Measurements from ENCODE around the gene EPB41L1.

Gene EPB41L1

GRCh38 chr20:36184816-36185776 lies 30.6 kb downstream of the EPB41L1 start:
- Histone ChIP-seq H3K4me2 (ENCODE audit: low read length) (no peak overlapping the region), H3K4me1 (ENCODE audit: low read length) (no peaks in the 10 kb centered on the region), H3K36me3 (replicated peaks; ENCODE audit: low read depth, low read length) (no peaks in the 10 kb centered on the region), H2AFZ (ENCODE audit: low read depth, low read length) (no peak overlapping the region), H3K9me3 (ENCODE audit: insufficient read depth, low read length) (no peaks in the 10 kb centered on the region), H3K9ac (ENCODE audit: low read length) (no peak overlapping the region), H3K27ac (ENCODE audit: low read length) (no peak overlapping the region), H3K27me3 (ENCODE audit: low read depth, low read length) (no peaks in the 10 kb centered on the region), H4K20me1 (ENCODE audit: insufficient read depth, low read length) (no peaks in the 10 kb centered on the region), H3K4me3 (ENCODE audit: low read length) (no peak overlapping the region), H3K79me2 (ENCODE audit: low read length) (no peaks in the 10 kb centered on the region)
- TF ChIP-seq CTCF (IDR thresholded peaks at IDR 0.05; ENCODE audit: low read depth, low read length) (no peak), EZH2phosphoT487 (IDR thresholded peaks at IDR 0.05; ENCODE audit: low read depth) (no peak)

DNA sequence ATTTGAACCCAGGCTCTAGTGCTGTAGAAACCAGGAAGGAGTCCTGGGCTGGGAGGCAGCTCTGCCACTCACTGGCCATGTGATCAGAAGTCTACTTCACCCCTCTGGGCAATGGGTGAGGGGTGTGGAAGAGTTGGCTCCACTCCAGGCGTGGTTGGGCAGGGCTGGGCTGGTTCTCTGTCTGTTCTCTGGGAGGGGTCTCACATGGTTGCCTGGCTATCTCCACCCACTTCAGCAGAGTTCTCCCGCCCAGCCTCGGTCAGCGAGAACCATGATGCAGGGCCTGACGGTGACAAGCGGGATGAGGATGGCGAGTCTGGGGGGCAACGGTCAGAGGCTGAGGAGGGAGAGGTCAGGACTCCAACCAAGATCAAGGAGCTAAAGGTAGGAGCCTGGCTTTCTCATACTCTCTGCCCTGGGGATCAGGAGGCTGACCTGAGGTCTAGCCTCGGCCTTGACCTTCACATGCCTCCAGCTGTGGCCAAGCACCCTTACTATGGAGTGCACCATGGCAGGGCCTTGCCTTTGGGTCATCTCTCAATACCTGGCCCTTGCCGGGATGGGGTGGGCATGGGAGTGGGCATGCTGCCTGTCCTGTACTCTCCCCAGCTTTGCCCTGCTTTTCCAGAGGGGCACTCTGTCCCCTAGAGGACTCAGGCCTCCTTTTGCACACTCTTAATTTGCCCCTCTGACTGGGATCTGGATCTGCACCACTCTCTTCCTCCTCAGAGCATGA lies 39.6 kb downstream of the EPB41L1 start:
- Histone ChIP-seq H3K79me2 (ENCODE audit: low read length) (no peaks in the 10 kb centered on the region), H3K4me1 (ENCODE audit: low read length) (0 out of 2 replicates have a peak, but pooled peaks cover 2% of the 10 kb centered on the region), H3K4me2 (ENCODE audit: low read length) (no peak overlapping the region), H3K4me3 (ENCODE audit: low read length) (no peak overlapping the region), H3K9ac (ENCODE audit: low read length) (no peak overlapping the region), H3K36me3 (replicated peaks; ENCODE audit: low read depth, low read length) (no peaks in the 10 kb centered on the region), H4K20me1 (ENCODE audit: insufficient read depth, low read length) (no peaks in the 10 kb centered on the region), H3K27ac (ENCODE audit: low read length) (no peak overlapping the region), H3K9me3 (ENCODE audit: insufficient read depth, low read length) (no peaks in the 10 kb centered on the region), H2AFZ (ENCODE audit: low read depth, low read length) (no peak overlapping the region), H3K27me3 (ENCODE audit: low read depth, low read length) (peaks cover 20% of the 10 kb centered on the region)
- TF ChIP-seq EZH2phosphoT487 (IDR thresholded peaks at IDR 0.05; ENCODE audit: low read depth), result no peak
- TF ChIP-seq CTCF (IDR thresholded peaks at IDR 0.05; ENCODE audit: low read depth, low read length), result no peak

GRCh38 chr20:36196676-36197075 lies 42.1 kb downstream of the EPB41L1 start:
- Histone ChIP-seq H3K4me2 (ENCODE audit: low read length) (no peak overlapping the region), H2AFZ (ENCODE audit: low read depth, low read length) (no peak overlapping the region), H3K36me3 (replicated peaks; ENCODE audit: low read depth, low read length) (no peaks in the 10 kb centered on the region), H4K20me1 (ENCODE audit: insufficient read depth, low read length) (no peaks in the 10 kb centered on the region), H3K27me3 (ENCODE audit: low read depth, low read length) (peaks cover 20% of the 10 kb centered on the region), H3K4me3 (ENCODE audit: low read length) (no peak overlapping the region), H3K79me2 (ENCODE audit: low read length) (no peaks in the 10 kb centered on the region), H3K27ac (ENCODE audit: low read length) (no peak overlapping the region), H3K4me1 (ENCODE audit: low read length) (0 out of 2 replicates have a peak, but pooled peaks cover 6% of the 10 kb centered on the region), H3K9ac (ENCODE audit: low read length) (no peak overlapping the region), H3K9me3 (ENCODE audit: insufficient read depth, low read length) (no peaks in the 10 kb centered on the region)
- TF ChIP-seq CTCF (IDR thresholded peaks at IDR 0.05; ENCODE audit: low read depth, low read length) (no peak), EZH2phosphoT487 (IDR thresholded peaks at IDR 0.05; ENCODE audit: low read depth) (no peak)

DNA sequence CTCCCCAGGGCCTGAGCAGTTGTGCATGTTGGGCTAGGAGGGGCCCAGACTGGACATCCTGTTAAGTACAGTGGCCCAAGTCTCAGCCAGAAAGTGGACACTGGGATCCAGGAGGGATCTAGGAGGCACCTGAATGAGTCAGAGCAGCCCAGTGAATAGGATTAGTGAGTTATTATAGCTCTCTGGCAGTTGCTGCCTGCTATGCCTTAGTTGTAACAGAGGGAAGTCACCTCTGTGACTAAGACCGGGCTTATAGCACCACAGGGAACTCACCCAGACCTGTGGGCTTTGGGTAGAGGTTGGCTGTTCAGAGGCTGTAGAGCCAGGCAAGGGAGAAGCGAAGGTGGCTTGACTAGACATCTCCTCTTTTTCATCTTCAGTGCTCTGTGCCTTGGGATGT lies 42.7 kb downstream of the EPB41L1 start:
- TF ChIP-seq EZH2phosphoT487 (IDR thresholded peaks at IDR 0.05; ENCODE audit: low read depth) (no peak), CTCF (IDR thresholded peaks at IDR 0.05; ENCODE audit: low read depth, low read length) (no peak)
- H4K20me1 ChIP-seq (ENCODE audit: insufficient read depth, low read length), result no peaks in the 10 kb centered on the region
- H3K79me2 ChIP-seq (ENCODE audit: low read length), result no peaks in the 10 kb centered on the region
- H3K4me1 ChIP-seq (ENCODE audit: low read length), result 0 out of 2 replicates have a peak, but pooled peaks cover 6% of the 10 kb centered on the region
- no peaks in the 10 kb centered on the region for H3K36me3 ChIP-seq (replicated peaks; ENCODE audit: low read depth, low read length)
- no peaks in the 10 kb centered on the region for H3K9me3 ChIP-seq (ENCODE audit: insufficient read depth, low read length)
- H3K27ac ChIP-seq (ENCODE audit: low read length), result no peak overlapping the region
- no peak overlapping the region for H3K4me3 ChIP-seq (ENCODE audit: low read length)
- H3K27me3 ChIP-seq (ENCODE audit: low read depth, low read length), result peaks cover 20% of the 10 kb centered on the region
- no peak overlapping the region for H2AFZ ChIP-seq (ENCODE audit: low read depth, low read length)
- no peak overlapping the region for H3K9ac ChIP-seq (ENCODE audit: low read length)
- no peak overlapping the region for H3K4me2 ChIP-seq (ENCODE audit: low read length)

Measured in OCI-LY3 (cell line).